Caco-2 (cell line): ENCODE results near the gene SLITRK1. TPM values are rescaled to one million over a fixed set of nuclear protein-coding genes. Genes with fewer than 3 reads are reported as not detected.
A peak's percentile ranks its signal among the peaks of the same experiment; 100 is the strongest.

Experiments used
- BruUV-seq: library from RNA; stranded (reverse); fragments of 400-500 nt; replicated peaks from 2 replicates; lab custom pipeline; 2021; lab: Mats Ljungman, UMichigan
- CTCF ChIA-PET: fragments of 300-600 bp; sonication (Branson Sonifier 250); formaldehyde crosslinking; loops from one replicate; lab custom pipeline; 2022; ENCODE audit warnings: antibody characterized with exemption; lab: Charles Lee
- POLR2A ChIA-PET: fragments of 300-600 bp; sonication (Branson Sonifier 250); formaldehyde crosslinking; loops from one replicate; lab custom pipeline; 2022; ENCODE audit warnings: antibody characterized with exemption; lab: Charles Lee
- DNase-seq, 2 experiments: peaks; one replicate each; pipeline versions ENCODE4 v3.0.0 to v3.0.0-alpha.2; 2020 to 2022
- H3K27me3 ChIP-seq: replicated peaks from 2 replicates; pipeline ENCODE4 v1.6.0; 2011; ENCODE audit warnings: low read length; ENCODE audit not compliant: control insufficient read depth, insufficient read depth
- H3K36me3 ChIP-seq: 2 replicates; pipeline ENCODE4 v1.5.1; 2011; ENCODE audit warnings: low read length; ENCODE audit not compliant: control insufficient read depth, insufficient read depth
- H3K4me1 ChIP-seq: fragments of 250-450 bp; sonication (Bioruptor Pico); 2 replicates; pipeline ENCODE4 v1.5.1; 2020; ENCODE audit warnings: mild to moderate bottlenecking
- H3K4me3 ChIP-seq: 2 replicates; pipeline ENCODE4 v1.5.1; 2011; ENCODE audit warnings: low read depth, mild to moderate bottlenecking, control low read depth, low read length
- H3K9me3 ChIP-seq: fragments of 250-450 bp; sonication (Bioruptor Pico); 2 replicates; pipeline ENCODE4 v1.5.1; 2020; ENCODE audit warnings: mild to moderate bottlenecking, moderate library complexity
- H3K27ac Mint-ChIP-seq: one replicate; pipeline ENCODE4 v1.8.0; 2022; ENCODE audit warnings: mixed read lengths; ENCODE audit not compliant: unreplicated experiment
- H3K27me3 Mint-ChIP-seq: one replicate; pipeline ENCODE4 v1.8.0; 2022; ENCODE audit warnings: mixed read lengths; ENCODE audit not compliant: insufficient read depth, unreplicated experiment
- H3K36me3 Mint-ChIP-seq: one replicate; pipeline ENCODE4 v1.8.0; 2022; ENCODE audit warnings: mild to moderate bottlenecking, mixed read lengths; ENCODE audit not compliant: insufficient read depth, unreplicated experiment
- H3K4me1 Mint-ChIP-seq: one replicate; pipeline ENCODE4 v1.8.0; 2022; ENCODE audit warnings: low read depth, mixed read lengths; ENCODE audit not compliant: unreplicated experiment
- H3K4me3 Mint-ChIP-seq: one replicate; pipeline ENCODE4 v1.8.0; 2022; ENCODE audit warnings: mild to moderate bottlenecking, moderate library complexity, mixed read lengths; ENCODE audit not compliant: unreplicated experiment
- H3K9me3 Mint-ChIP-seq: one replicate; pipeline ENCODE4 v1.8.0; 2022; ENCODE audit warnings: mixed read lengths; ENCODE audit not compliant: unreplicated experiment
- CTCF ChIP-seq, 2 experiments: fragments of 200-600 bp in 1 of 2; IDR thresholded peaks; 1 replicate in 1 of 2; 2 replicates in 1 of 2; pipeline versions ENCODE4 v1.5.1 to v1.8.0; 2011 to 2022; ENCODE audit warnings: antibody characterized with exemption in 1 of 2, control low read depth in 1 of 2, inconsistent platforms in 1 of 2, low read depth in 1 of 2, low read length in 1 of 2, mild to moderate bottlenecking in 1 of 2, moderate library complexity in 1 of 2; ENCODE audit not compliant: insufficient read depth in 1 of 2, severe bottlenecking in 1 of 2, unreplicated experiment in 1 of 2
- intact Hi-C: fragments of 100-400 bp; cut with micrococcal nuclease; formaldehyde crosslinking; loops from one replicate; pipeline ENCODE4 v1.10.0; 2022; ENCODE audit not compliant: unreplicated experiment
- total RNA-seq: library from RNA; stranded (reverse); gene quantifications from 2 replicates; pipeline ENCODE4 v1.2.3, GENCODE V29; 2022

Gene SLITRK1
- total RNA-seq, 1 experiment from 2014 or later = not detected

- Mint-ChIP-seq H3K4me3 (no peak overlapping the region), H3K9me3 (no peaks in the 10 kb centered on the region), H3K36me3 (no peaks in the 10 kb centered on the region), H3K27ac (no peak overlapping the region), H3K4me1 (no peaks in the 10 kb centered on the region), H3K27me3 (peaks cover 3% of the 10 kb centered on the region)
- no peak overlapping the region for H3K4me3 ChIP-seq
- no peaks in the 10 kb centered on the region for H3K27me3 ChIP-seq
- no TSS peak for BruUV-seq
- no peak for TF ChIP-seq CTCF (IDR thresholded peaks at IDR 0.05; ENCODE audit: insufficient read depth in 1 of 2, low read depth in 1 of 2, low read length in 1 of 2, severe bottlenecking in 1 of 2, unreplicated experiment in 1 of 2)
- H3K4me1 ChIP-seq = no peaks in the 10 kb centered on the region
- CTCF ChIA-PET = no interaction called here
- intact Hi-C loops = no loop called here
- H3K9me3 ChIP-seq = no peaks in the 10 kb centered on the region
- peak in 1 of 2 experiments; percentile 10 for DNase-seq
- POLR2A ChIA-PET = no interaction called here
- H3K36me3 ChIP-seq = no peaks in the 10 kb centered on the region
Observed at GRCh38 chr13:83878691-83879430, 3.4 kb downstream of the SLITRK1 start.

GRCh38 chr13:83877651-83878355 lies 4.5 kb downstream of the SLITRK1 start:
- ChIA-PET POLR2A (no interaction called here), CTCF (no interaction called here)
- no peaks in the 10 kb centered on the region for H3K27me3 ChIP-seq
- H3K4me3 ChIP-seq = no peak overlapping the region
- Mint-ChIP-seq H3K4me1 (no peaks in the 10 kb centered on the region), H3K4me3 (no peak overlapping the region), H3K27me3 (no peaks in the 10 kb centered on the region), H3K9me3 (no peaks in the 10 kb centered on the region), H3K27ac (no peak overlapping the region), H3K36me3 (no peaks in the 10 kb centered on the region)
- intact Hi-C loops = no loop called here
- BruUV-seq = no TSS peak
- H3K36me3 ChIP-seq = no peaks in the 10 kb centered on the region
- no peaks in the 10 kb centered on the region for H3K9me3 ChIP-seq
- no peak for TF ChIP-seq CTCF (IDR thresholded peaks at IDR 0.05; ENCODE audit: insufficient read depth in 1 of 2, low read depth in 1 of 2, low read length in 1 of 2, severe bottlenecking in 1 of 2, unreplicated experiment in 1 of 2)
- H3K4me1 ChIP-seq = no peaks in the 10 kb centered on the region
- DNase-seq = no peak

DNA sequence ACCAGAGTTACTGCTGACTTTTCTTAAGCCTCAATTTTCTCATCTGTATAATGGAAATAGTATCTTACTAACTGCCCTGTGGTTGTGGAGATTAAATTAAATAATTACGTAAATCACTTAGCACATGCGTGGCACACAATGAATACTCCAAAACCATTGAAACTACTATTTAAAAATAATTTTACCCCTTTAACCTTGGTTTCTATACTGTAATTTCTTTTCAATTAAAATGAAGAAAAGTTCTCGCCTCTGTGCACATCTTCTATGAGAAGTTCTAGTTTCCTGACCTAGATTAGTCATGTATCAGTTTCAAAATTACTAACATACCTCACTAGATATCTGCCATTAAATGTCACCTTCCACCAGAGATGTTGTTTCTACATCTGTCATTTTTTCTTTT lies 5.7 kb downstream of the SLITRK1 start:
- Histone ChIP-seq H3K27me3 (no peaks in the 10 kb centered on the region), H3K4me3 (no peak overlapping the region), H3K4me1 (no peaks in the 10 kb centered on the region), H3K36me3 (no peaks in the 10 kb centered on the region), H3K9me3 (no peaks in the 10 kb centered on the region)
- ChIA-PET CTCF (no interaction called here), POLR2A (no interaction called here)
- no peak for TF ChIP-seq CTCF (IDR thresholded peaks at IDR 0.05; ENCODE audit: insufficient read depth in 1 of 2, low read depth in 1 of 2, low read length in 1 of 2, severe bottlenecking in 1 of 2, unreplicated experiment in 1 of 2)
- no peak for DNase-seq
- no TSS peak for BruUV-seq
- Mint-ChIP-seq H3K9me3 (no peaks in the 10 kb centered on the region), H3K4me1 (no peaks in the 10 kb centered on the region), H3K27ac (no peak overlapping the region), H3K36me3 (no peaks in the 10 kb centered on the region), H3K4me3 (no peak overlapping the region), H3K27me3 (no peaks in the 10 kb centered on the region)
- intact Hi-C loops = no loop called here
